Type B pancreatic cell (in vitro differentiated cells): ENCODE data around the gene ZSWIM2. TPM values are rescaled to one million over a fixed set of nuclear protein-coding genes. Genes with fewer than 3 reads are reported as not detected.

Experiments
- DNase-seq: peaks from one replicate; pipeline ENCODE4 v3.0.0; 2021; ENCODE audit warnings: mixed read lengths; ENCODE audit not compliant: unreplicated experiment; ENCODE audit errors: extremely low spot score
- H3K27ac Mint-ChIP-seq: 2 replicates; pipeline ENCODE4 v1.8.0; 2021; ENCODE audit warnings: mild to moderate bottlenecking, mixed read lengths
- H3K27me3 Mint-ChIP-seq: 2 replicates; pipeline ENCODE4 v1.8.0; 2021; ENCODE audit warnings: mixed read lengths
- H3K36me3 Mint-ChIP-seq: 2 replicates; pipeline ENCODE4 v1.8.0; 2021; ENCODE audit warnings: mixed read lengths
- H3K4me1 Mint-ChIP-seq: one replicate; pipeline ENCODE4 v1.8.0; 2021; ENCODE audit warnings: mixed read lengths; ENCODE audit not compliant: unreplicated experiment
- H3K4me3 Mint-ChIP-seq: 2 replicates; pipeline ENCODE4 v1.8.0; 2021; ENCODE audit warnings: mild to moderate bottlenecking, mixed read lengths
- H3K9me3 Mint-ChIP-seq: 2 replicates; pipeline ENCODE4 v1.8.0; 2021; ENCODE audit warnings: mixed read lengths
- total RNA-seq: library from RNA; stranded (reverse); gene quantifications from 2 replicates; pipeline ENCODE4 v1.2.1, GENCODE V29; 2021; ENCODE audit warnings: low replicate concordance
- TF ChIP-seq, protein P1 (sequence below): fragments of 200-600 bp; sonication (generic); conservative IDR thresholded peaks from 2 replicates; pipeline ENCODE4 v1.5.0; 2021; ENCODE audit warnings: antibody characterized with exemption, mild to moderate bottlenecking

The ZSWIM2 gene
- total RNA-seq, 1 donor from 2014 or later: not detected

DNA sequence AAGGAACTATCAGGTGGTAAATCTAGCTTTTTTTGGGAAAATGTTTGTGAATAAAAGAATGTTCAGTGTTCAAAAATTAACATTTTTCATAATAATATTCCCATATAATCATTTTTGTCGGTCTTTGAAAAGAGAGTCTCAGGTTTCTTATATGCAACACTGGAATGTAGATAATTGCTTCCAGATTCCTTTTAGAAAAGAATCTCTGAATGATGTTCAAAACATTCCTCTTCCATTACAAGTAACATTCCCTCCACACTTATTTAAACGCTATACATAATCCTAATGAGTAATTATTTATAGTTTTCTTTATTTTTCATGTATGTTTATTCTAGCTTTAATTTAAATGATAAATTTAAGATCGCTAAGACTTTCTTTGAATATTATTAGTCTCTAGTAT lies 7.0 kb downstream of the ZSWIM2 start:
- DNase-seq: no peak
- H3K36me3 Mint-ChIP-seq: no peaks in the 10 kb centered on the region

DNA sequence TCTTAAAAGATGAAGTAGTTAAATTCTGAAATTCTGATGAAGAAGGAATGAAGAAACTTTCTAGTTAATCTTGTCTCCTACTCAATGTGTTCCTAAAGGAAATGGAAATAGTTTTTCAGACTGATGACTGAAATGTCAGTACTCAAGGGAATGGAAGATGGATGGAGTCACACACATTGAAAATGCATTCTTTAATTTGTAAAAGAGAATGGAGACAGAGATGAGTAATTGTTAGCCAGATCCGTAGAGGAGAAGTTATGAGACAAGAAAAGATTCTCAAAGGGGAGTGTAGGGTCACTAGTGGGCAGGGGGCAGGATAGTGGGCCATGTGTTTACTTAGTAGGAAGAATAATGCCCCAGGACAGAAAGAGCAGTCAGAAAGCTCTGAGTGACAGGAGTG lies 13.3 kb downstream of the ZSWIM2 start:
- TF ChIP-seq, protein P1, sequence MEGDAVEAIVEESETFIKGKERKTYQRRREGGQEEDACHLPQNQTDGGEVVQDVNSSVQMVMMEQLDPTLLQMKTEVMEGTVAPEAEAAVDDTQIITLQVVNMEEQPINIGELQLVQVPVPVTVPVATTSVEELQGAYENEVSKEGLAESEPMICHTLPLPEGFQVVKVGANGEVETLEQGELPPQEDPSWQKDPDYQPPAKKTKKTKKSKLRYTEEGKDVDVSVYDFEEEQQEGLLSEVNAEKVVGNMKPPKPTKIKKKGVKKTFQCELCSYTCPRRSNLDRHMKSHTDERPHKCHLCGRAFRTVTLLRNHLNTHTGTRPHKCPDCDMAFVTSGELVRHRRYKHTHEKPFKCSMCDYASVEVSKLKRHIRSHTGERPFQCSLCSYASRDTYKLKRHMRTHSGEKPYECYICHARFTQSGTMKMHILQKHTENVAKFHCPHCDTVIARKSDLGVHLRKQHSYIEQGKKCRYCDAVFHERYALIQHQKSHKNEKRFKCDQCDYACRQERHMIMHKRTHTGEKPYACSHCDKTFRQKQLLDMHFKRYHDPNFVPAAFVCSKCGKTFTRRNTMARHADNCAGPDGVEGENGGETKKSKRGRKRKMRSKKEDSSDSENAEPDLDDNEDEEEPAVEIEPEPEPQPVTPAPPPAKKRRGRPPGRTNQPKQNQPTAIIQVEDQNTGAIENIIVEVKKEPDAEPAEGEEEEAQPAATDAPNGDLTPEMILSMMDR: no peak
- Mint-ChIP-seq H3K4me1 (peaks cover 4% of the 10 kb centered on the region), H3K4me3 (no peak overlapping the region), H3K36me3 (no peaks in the 10 kb centered on the region), H3K9me3 (peaks cover 3% of the 10 kb centered on the region), H3K27me3 (peaks cover 6% of the 10 kb centered on the region), H3K27ac (no peak overlapping the region)
- no peak for DNase-seq

More for the DNA sequence above, 7.0 kb downstream of the ZSWIM2 start:
- peaks cover 2% of the 10 kb centered on the region for H3K27me3 Mint-ChIP-seq
- TF ChIP-seq, protein P1: no peak
- H3K4me3 Mint-ChIP-seq: no peak overlapping the region
- no peak overlapping the region for H3K27ac Mint-ChIP-seq
- no peaks in the 10 kb centered on the region for H3K9me3 Mint-ChIP-seq
- peaks cover 8% of the 10 kb centered on the region for H3K4me1 Mint-ChIP-seq

DNA sequence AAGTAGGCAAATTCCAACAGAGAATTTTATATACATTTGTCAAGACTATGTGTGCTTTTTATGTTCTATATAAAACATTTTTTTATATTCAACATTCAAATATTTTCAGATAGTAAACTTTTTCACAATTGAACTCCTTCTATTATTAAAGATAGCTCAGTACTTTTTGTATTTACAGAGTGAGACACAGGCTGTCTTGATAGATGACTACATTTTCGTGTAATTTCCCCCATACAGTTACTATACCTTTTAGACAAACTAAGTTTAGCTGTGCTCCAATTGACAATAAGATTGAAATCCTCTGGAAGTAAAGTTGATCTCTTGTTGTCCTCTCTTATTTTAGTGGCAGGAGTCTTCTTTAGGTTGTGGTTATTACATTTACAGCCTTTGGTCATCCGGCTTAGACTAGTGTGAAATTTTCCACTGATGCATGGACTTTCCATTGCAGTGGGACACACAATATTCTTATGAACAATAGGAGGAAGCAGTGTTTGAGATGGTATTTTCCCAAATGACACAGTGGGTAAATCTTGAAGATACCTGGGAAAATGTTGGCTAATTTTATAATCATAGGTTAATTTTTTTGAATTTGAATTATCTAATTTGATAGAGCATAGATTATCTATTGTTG lies 21.0 kb downstream of the ZSWIM2 start:
- Mint-ChIP-seq H3K4me1 (peaks cover 4% of the 10 kb centered on the region), H3K27ac (no peak overlapping the region), H3K36me3 (no peaks in the 10 kb centered on the region), H3K27me3 (peaks cover 4% of the 10 kb centered on the region), H3K9me3 (no peaks in the 10 kb centered on the region), H3K4me3 (no peak overlapping the region)
- TF ChIP-seq, protein P1: no peak
- no peak for DNase-seq

DNA sequence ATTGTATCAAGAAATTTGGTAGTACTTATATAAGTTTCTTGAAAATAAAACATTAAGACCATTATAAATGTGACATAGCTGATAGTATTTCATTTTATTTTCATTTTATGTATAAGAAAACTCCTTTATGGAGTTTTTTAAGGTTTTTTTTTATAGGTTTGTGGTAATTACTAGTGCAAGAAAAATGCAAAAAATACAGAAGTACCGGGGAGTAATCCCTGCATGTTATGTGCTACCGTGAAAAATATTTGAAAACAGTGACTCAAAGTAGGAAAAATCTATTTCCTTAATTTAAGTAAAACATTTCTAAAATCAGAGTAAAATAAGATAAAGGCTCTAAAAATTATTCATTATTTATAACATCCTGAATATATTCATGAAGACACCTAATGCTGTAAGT lies 21.6 kb downstream of the ZSWIM2 start:
- Mint-ChIP-seq H3K36me3 (no peaks in the 10 kb centered on the region), H3K4me3 (no peak overlapping the region), H3K4me1 (peaks cover 4% of the 10 kb centered on the region), H3K9me3 (no peaks in the 10 kb centered on the region), H3K27me3 (peaks cover 4% of the 10 kb centered on the region), H3K27ac (no peak overlapping the region)
- no peak for DNase-seq
- TF ChIP-seq, protein P1: no peak

DNA sequence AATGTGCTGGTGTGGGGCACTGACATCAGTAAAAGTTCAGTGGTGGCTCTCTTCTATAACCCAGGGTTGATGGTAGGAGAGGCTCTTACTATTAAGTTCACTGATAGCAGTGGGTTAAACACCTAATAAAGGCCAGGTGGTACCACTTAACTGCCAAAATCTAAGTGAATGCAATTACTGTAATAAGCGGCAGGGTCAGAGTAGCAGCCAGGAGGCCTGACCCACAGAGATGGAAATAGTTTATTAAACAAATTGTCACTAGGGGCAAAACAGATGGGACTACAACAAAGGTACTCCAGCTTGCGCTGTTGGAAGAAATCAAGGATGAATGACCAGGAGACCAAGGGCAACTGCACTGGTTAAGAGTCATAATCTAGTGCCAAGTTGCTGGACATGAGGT lies 26.6 kb downstream of the ZSWIM2 start:
- TF ChIP-seq, protein P1: no peak
- no peak for DNase-seq
- peaks cover 6% of the 10 kb centered on the region for H3K27me3 Mint-ChIP-seq
- H3K36me3 Mint-ChIP-seq: no peaks in the 10 kb centered on the region
- no peak overlapping the region for H3K4me3 Mint-ChIP-seq
- no peaks in the 10 kb centered on the region for H3K9me3 Mint-ChIP-seq
- H3K27ac Mint-ChIP-seq: no peak overlapping the region
- H3K4me1 Mint-ChIP-seq: peaks cover 13% of the 10 kb centered on the region
